OCI-LY1 (cell line): Measurements from ENCODE around the gene CD300E.

Source experiments
- CTCF ChIP-seq: fragments of 200-600 bp; sonication (generic), shearing (Covaris generic); IDR thresholded peaks from 2 replicates; pipeline ENCODE4 v1.5.1; 2017; ENCODE audit warnings: mild to moderate bottlenecking, antibody characterized with exemption, low read length, moderate library complexity, mixed read lengths
- EZH2 ChIP-seq: fragments of 200-600 bp; sonication (generic), shearing (Covaris generic); IDR thresholded peaks from 2 replicates; pipeline ENCODE4 v1.8.0; 2017; ENCODE audit warnings: borderline replicate concordance, mixed run types, mild to moderate bottlenecking, antibody characterized with exemption, low read length, moderate library complexity, mixed read lengths

GRCh38 chr17:74619077-74619673 lies 4.4 kb downstream of the CD300E start:
- TF ChIP-seq CTCF (no peak), EZH2 (no peak)
